DOHH2 (cell line): Measurements from ENCODE around the gene GMDS.

ENCODE experiments used
- H3F3A ChIP-seq: fragments of 200-600 bp; sonication (generic), shearing (Covaris generic); 2 replicates; pipeline ENCODE4 v1.6.0; 2016; ENCODE audit warnings: antibody characterized with exemption, mild to moderate bottlenecking; ENCODE audit not compliant: control insufficient read depth, insufficient read depth
- H3K27ac ChIP-seq: fragments of 200-600 bp; sonication (generic); 2 replicates; pipeline ENCODE4 v1.5.1; 2014; ENCODE audit warnings: low read depth, mild to moderate bottlenecking, low read length, moderate library complexity
- H3K27me3 ChIP-seq: fragments of 200-600 bp; sonication (generic); 2 replicates; pipeline ENCODE4 v1.6.1; 2014; ENCODE audit warnings: mild to moderate bottlenecking, low read length, mixed read lengths; ENCODE audit not compliant: control insufficient read depth
- H3K36me3 ChIP-seq: fragments of 200-600 bp; sonication (generic); 2 replicates; pipeline ENCODE4 v1.6.1; 2014; ENCODE audit warnings: mild to moderate bottlenecking, low read length, moderate library complexity, mixed read lengths; ENCODE audit not compliant: control insufficient read depth
- H3K4me1 ChIP-seq: fragments of 200-600 bp; sonication (generic); 2 replicates; pipeline ENCODE4 v1.6.1; 2014; ENCODE audit warnings: mild to moderate bottlenecking, low read length, mixed read lengths; ENCODE audit not compliant: control insufficient read depth
- H3K4me2 ChIP-seq: fragments of 200-600 bp; sonication (generic); 2 replicates; pipeline ENCODE4 v1.6.0; 2014; ENCODE audit warnings: mild to moderate bottlenecking, low read length, moderate library complexity
- H3K4me3 ChIP-seq: fragments of 200-600 bp; sonication (generic); 2 replicates; pipeline ENCODE4 v1.5.1; 2014; ENCODE audit warnings: mild to moderate bottlenecking, low read length, mixed read lengths
- H3K79me2 ChIP-seq: fragments of 200-600 bp; sonication (generic); 2 replicates; pipeline ENCODE4 v1.6.1; 2014; ENCODE audit warnings: mild to moderate bottlenecking, low read length, mixed read lengths; ENCODE audit not compliant: control insufficient read depth
- H3K9me2 ChIP-seq: fragments of 200-600 bp; sonication (generic); replicated peaks from 2 replicates; pipeline ENCODE4 v1.6.1; 2014; ENCODE audit warnings: mild to moderate bottlenecking, low read length, mixed read lengths; ENCODE audit not compliant: control insufficient read depth
- H3K9me3 ChIP-seq: fragments of 200-600 bp; sonication (generic); 2 replicates; pipeline ENCODE4 v1.6.1; 2014; ENCODE audit warnings: antibody characterized with exemption, low read length, mixed read lengths; ENCODE audit not compliant: control insufficient read depth, insufficient read depth
- H4K20me1 ChIP-seq: fragments of 200-600 bp; sonication (generic); 2 replicates; pipeline ENCODE4 v1.6.0; 2014; ENCODE audit warnings: low read depth, mild to moderate bottlenecking, antibody characterized with exemption, low read length, moderate library complexity; ENCODE audit not compliant: control insufficient read depth, insufficient read depth
- CTCF ChIP-seq: fragments of 200-600 bp; sonication (generic); IDR thresholded peaks from one replicate; pipeline ENCODE4 v1.5.1; 2014; ENCODE audit warnings: antibody characterized with exemption, mild to moderate bottlenecking, low read depth, low read length; ENCODE audit not compliant: poor library complexity, severe bottlenecking
- EZH2phosphoT487 ChIP-seq: fragments of 200-600 bp; sonication (generic); IDR thresholded peaks from 2 replicates; pipeline ENCODE4 v1.6.1; 2017; ENCODE audit warnings: borderline replicate concordance, mild to moderate bottlenecking, antibody characterized with exemption, low read length, moderate library complexity, mixed read lengths

The GMDS gene

GRCh38 chr6:1820714-1821113, 424.7 kb downstream of the GMDS start:
- Histone ChIP-seq H3F3A (no peaks in the 10 kb centered on the region), H3K9me2 (no peaks in the 10 kb centered on the region), H4K20me1 (no peaks in the 10 kb centered on the region), H3K27ac (no peak overlapping the region), H3K79me2 (no peaks in the 10 kb centered on the region), H3K4me1 (peaks cover 28% of the 10 kb centered on the region), H3K9me3 (no peaks in the 10 kb centered on the region), H3K4me3 (no peak overlapping the region), H3K27me3 (no peaks in the 10 kb centered on the region), H3K36me3 (no peaks in the 10 kb centered on the region), H3K4me2 (no peak overlapping the region)
- TF ChIP-seq CTCF: no peak
- no peak for TF ChIP-seq EZH2phosphoT487

GRCh38 chr6:1820165-1820564, 425.2 kb downstream of the GMDS start:
- Histone ChIP-seq H4K20me1 (no peaks in the 10 kb centered on the region), H3K27me3 (no peaks in the 10 kb centered on the region), H3K36me3 (no peaks in the 10 kb centered on the region), H3K9me3 (no peaks in the 10 kb centered on the region), H3F3A (no peaks in the 10 kb centered on the region), H3K79me2 (no peaks in the 10 kb centered on the region), H3K4me3 (no peak overlapping the region), H3K9me2 (no peaks in the 10 kb centered on the region), H3K4me1 (peaks cover 22% of the 10 kb centered on the region), H3K4me2 (no peak overlapping the region), H3K27ac (no peak overlapping the region)
- no peak for TF ChIP-seq EZH2phosphoT487
- no peak for TF ChIP-seq CTCF

GRCh38 chr6:1819007-1819406, 426.4 kb downstream of the GMDS start:
- H3K79me2 ChIP-seq: no peaks in the 10 kb centered on the region
- H3K9me3 ChIP-seq: no peaks in the 10 kb centered on the region

More at GRCh38 chr6:1819007-1819406, 426.4 kb downstream of the GMDS start:
- H3K4me2 ChIP-seq: no peak overlapping the region
- H4K20me1 ChIP-seq: no peaks in the 10 kb centered on the region
- H3K27me3 ChIP-seq: no peaks in the 10 kb centered on the region
- no peaks in the 10 kb centered on the region for H3K9me2 ChIP-seq
- no peak for TF ChIP-seq EZH2phosphoT487
- TF ChIP-seq CTCF: no peak
- H3F3A ChIP-seq: no peaks in the 10 kb centered on the region
- no peak overlapping the region for H3K4me3 ChIP-seq
- H3K27ac ChIP-seq: no peak overlapping the region
- H3K4me1 ChIP-seq: peaks cover 11% of the 10 kb centered on the region
- H3K36me3 ChIP-seq: no peaks in the 10 kb centered on the region
